ENCODE measurements around the gene LRP1B.

The LRP1B gene

GRCh38 chr2:140639628-140640027, 1491.2 kb downstream of the LRP1B start:
- no peak for DNase-seq

- no peak for DNase-seq
These were observed 1500.3 kb downstream of the LRP1B start for GRCh38 chr2:140630557-140630956.

- DNase-seq, result no peak
These were observed 1502.9 kb downstream of the LRP1B start for GRCh38 chr2:140627885-140628284.

- DNase-seq, result no peak
These were observed 1503.7 kb downstream of the LRP1B start for GRCh38 chr2:140627136-140627535.

- DNase-seq, result no peak
These were observed 1506.6 kb downstream of the LRP1B start for GRCh38 chr2:140624200-140624599.

- no peak for DNase-seq
These were observed 1509.0 kb downstream of the LRP1B start for GRCh38 chr2:140621583-140622362.

GRCh38 chr2:140604788-140605187, 1526.0 kb downstream of the LRP1B start:
- DNase-seq, result no peak

- DNase-seq, result no peak
These were observed 1526.7 kb downstream of the LRP1B start for GRCh38 chr2:140604096-140604495.

GRCh38 chr2:140603416-140603815, 1527.4 kb downstream of the LRP1B start:
- DNase-seq, result no peak

GRCh38 chr2:140601801-140602200, 1529.0 kb downstream of the LRP1B start:
- no peak for DNase-seq

- no peak for DNase-seq
These were observed 1529.5 kb downstream of the LRP1B start for GRCh38 chr2:140601342-140601741.

- DNase-seq, result no peak
These were observed 1530.7 kb downstream of the LRP1B start for GRCh38 chr2:140600116-140600515.

GRCh38 chr2:140597836-140598235, 1533.0 kb downstream of the LRP1B start:
- no peak for DNase-seq

GRCh38 chr2:140597205-140597604, 1533.6 kb downstream of the LRP1B start:
- DNase-seq, result no peak

- no peak for DNase-seq
These were observed 1534.4 kb downstream of the LRP1B start for GRCh38 chr2:140596447-140596846.

GRCh38 chr2:140595107-140595506, 1535.7 kb downstream of the LRP1B start:
- no peak for DNase-seq

- no peak for DNase-seq
These were observed 1537.7 kb downstream of the LRP1B start for GRCh38 chr2:140593132-140593531.

- DNase-seq, result no peak
These were observed 1541.1 kb downstream of the LRP1B start for GRCh38 chr2:140589696-140590095.

GRCh38 chr2:140589273-140589672, 1541.5 kb downstream of the LRP1B start:
- DNase-seq, result no peak

- DNase-seq, result no peak
These were observed 1544.4 kb downstream of the LRP1B start for GRCh38 chr2:140586379-140586778.

- no peak for DNase-seq
These were observed 1545.8 kb downstream of the LRP1B start for GRCh38 chr2:140585016-140585415.

- DNase-seq, result no peak
These were observed 1546.3 kb downstream of the LRP1B start for GRCh38 chr2:140584471-140584870.

- DNase-seq, result no peak
These were observed 1550.2 kb downstream of the LRP1B start for GRCh38 chr2:140580532-140581151.

- DNase-seq, result no peak
These were observed 1553.4 kb downstream of the LRP1B start for GRCh38 chr2:140577453-140577852.

- no peak for DNase-seq
These were observed 1563.1 kb downstream of the LRP1B start for GRCh38 chr2:140567734-140568133.

Measured in NCI-H1048 (cell line).